Kidney epithelial cell (primary cell): ENCODE measurements around the gene COL4A3. TPM values are rescaled to one million over a fixed set of nuclear protein-coding genes. Genes with fewer than 3 reads are reported as not detected.
"Not testable (repeated sequence)": the region's sequence is repeated elsewhere in the genome, so short reads cannot be mapped to it uniquely, and the experiment has no call there.

Source experiments
- DNase-seq: peaks from one replicate; pipeline ENCODE4 v3.0.0-alpha.2; 2010; ENCODE audit warnings: low read depth
- H3K27me3 ChIP-seq: 2 replicates; pipeline ENCODE4 v1.6.0; 2011; ENCODE audit warnings: low read length; ENCODE audit not compliant: control insufficient read depth, insufficient read depth
- H3K36me3 ChIP-seq: 2 replicates; pipeline ENCODE4 v1.5.1; 2011; ENCODE audit warnings: low read length; ENCODE audit not compliant: control insufficient read depth, insufficient read depth
- H3K4me3 ChIP-seq: 2 replicates; pipeline ENCODE4 v1.5.1; 2011; ENCODE audit warnings: low read depth, mild to moderate bottlenecking, control low read depth, low read length
- total RNA-seq: library from RNA; depleted of rRNA; stranded (reverse); fragments of >200 nt; gene quantifications from 2 replicates; pipeline ENCODE4 v1.2.3, GENCODE V29; 2015
- TF ChIP-seq, protein P1 (sequence below): IDR thresholded peaks from 2 replicates; pipeline ENCODE4 v1.5.1; 2011; ENCODE audit warnings: mild to moderate bottlenecking, moderate library complexity, low read length, control low read depth, inconsistent platforms; ENCODE audit not compliant: insufficient read depth, poor library complexity, severe bottlenecking

COL4A3 gene
- total RNA-seq, 1 donor from 2014 or later: 2.3 TPM

GRCh38 chr2:227219312-227220105 lies 55.1 kb downstream of the COL4A3 start:
- TF ChIP-seq, protein P1, sequence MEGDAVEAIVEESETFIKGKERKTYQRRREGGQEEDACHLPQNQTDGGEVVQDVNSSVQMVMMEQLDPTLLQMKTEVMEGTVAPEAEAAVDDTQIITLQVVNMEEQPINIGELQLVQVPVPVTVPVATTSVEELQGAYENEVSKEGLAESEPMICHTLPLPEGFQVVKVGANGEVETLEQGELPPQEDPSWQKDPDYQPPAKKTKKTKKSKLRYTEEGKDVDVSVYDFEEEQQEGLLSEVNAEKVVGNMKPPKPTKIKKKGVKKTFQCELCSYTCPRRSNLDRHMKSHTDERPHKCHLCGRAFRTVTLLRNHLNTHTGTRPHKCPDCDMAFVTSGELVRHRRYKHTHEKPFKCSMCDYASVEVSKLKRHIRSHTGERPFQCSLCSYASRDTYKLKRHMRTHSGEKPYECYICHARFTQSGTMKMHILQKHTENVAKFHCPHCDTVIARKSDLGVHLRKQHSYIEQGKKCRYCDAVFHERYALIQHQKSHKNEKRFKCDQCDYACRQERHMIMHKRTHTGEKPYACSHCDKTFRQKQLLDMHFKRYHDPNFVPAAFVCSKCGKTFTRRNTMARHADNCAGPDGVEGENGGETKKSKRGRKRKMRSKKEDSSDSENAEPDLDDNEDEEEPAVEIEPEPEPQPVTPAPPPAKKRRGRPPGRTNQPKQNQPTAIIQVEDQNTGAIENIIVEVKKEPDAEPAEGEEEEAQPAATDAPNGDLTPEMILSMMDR: no peak
- H3K4me3 ChIP-seq: no peak overlapping the region
- no peaks in the 10 kb centered on the region for H3K27me3 ChIP-seq
- no peaks in the 10 kb centered on the region for H3K36me3 ChIP-seq
- DNase-seq: no peak

- TF ChIP-seq, protein P1: no peak
- no peaks in the 10 kb centered on the region for H3K27me3 ChIP-seq
- no peak for DNase-seq
Observed at GRCh38 chr2:227221120-227221519, 56.7 kb downstream of the COL4A3 start.

DNA sequence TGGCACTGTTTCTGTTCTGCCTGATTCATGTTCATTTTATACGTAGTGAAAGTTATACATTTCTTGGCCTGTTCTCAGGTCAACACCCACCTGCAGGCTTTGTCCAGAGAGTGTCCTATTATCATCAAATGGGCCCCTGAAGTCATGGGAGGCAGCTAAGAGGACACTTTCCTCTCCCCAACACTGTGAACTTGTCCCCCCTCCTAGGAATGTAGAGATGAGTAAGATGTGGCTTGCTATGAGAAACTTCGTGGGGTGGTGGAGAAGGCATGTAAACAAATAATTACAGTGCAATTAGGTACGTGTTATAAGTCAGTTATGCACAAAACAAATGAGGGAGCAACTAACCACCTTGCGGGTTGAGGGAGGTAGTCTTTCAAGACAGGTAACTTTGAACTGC lies 57.9 kb downstream of the COL4A3 start:
- Histone ChIP-seq H3K4me3 (no peak overlapping the region), H3K36me3 (no peaks in the 10 kb centered on the region), H3K27me3 (no peaks in the 10 kb centered on the region)
- TF ChIP-seq, protein P1: no peak
- DNase-seq: no peak

More at GRCh38 chr2:227221120-227221519, 56.7 kb downstream of the COL4A3 start:
- Histone ChIP-seq H3K36me3 (no peaks in the 10 kb centered on the region), H3K4me3 (no peak overlapping the region)

DNA sequence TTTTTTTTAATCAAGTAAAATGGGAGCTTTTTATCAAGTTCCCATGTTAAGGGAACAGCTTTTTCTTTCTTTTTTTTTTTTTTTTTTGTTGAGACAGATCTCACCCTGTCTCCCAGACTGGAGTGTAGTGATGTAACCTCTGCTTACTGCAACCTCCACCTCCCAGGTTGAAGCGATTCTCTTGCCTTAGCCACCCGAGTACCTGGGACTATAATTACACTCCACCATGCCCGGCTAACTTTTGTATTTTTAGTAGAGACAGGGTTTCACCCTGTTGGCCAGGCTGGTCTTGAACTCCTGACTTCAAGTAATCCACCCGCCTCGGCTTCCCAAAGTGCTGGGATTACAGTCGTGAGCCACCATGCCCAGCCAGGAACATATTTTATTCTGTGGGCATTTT lies 61.2 kb downstream of the COL4A3 start:
- H3K27me3 ChIP-seq, DNase-seq, H3K36me3 ChIP-seq, H3K4me3 ChIP-seq: not testable (repeated sequence)

- DNase-seq: peak; percentile 7
- Histone ChIP-seq H3K36me3 (no peaks in the 10 kb centered on the region), H3K27me3 (no peaks in the 10 kb centered on the region), H3K4me3 (no peak overlapping the region)
- TF ChIP-seq, protein P1: no peak
Observed at GRCh38 chr2:227228061-227228667, 63.7 kb downstream of the COL4A3 start.

GRCh38 chr2:227230151-227230550 lies 65.7 kb downstream of the COL4A3 start:
- Histone ChIP-seq H3K36me3 (no peaks in the 10 kb centered on the region), H3K27me3 (no peaks in the 10 kb centered on the region), H3K4me3 (no peak overlapping the region)
- TF ChIP-seq, protein P1: no peak
- no peak for DNase-seq
